HG02623 (cell line): Measurements from ENCODE around the gene ZNF134.

ENCODE experiments used
- ATAC-seq: cut with Tn5 transposase; IDR thresholded peaks from one replicate; pipeline ENCODE4 v1.9.1; 2021; ENCODE audit warnings: moderate library complexity; ENCODE audit not compliant: unreplicated experiment

ZNF134 gene

DNA sequence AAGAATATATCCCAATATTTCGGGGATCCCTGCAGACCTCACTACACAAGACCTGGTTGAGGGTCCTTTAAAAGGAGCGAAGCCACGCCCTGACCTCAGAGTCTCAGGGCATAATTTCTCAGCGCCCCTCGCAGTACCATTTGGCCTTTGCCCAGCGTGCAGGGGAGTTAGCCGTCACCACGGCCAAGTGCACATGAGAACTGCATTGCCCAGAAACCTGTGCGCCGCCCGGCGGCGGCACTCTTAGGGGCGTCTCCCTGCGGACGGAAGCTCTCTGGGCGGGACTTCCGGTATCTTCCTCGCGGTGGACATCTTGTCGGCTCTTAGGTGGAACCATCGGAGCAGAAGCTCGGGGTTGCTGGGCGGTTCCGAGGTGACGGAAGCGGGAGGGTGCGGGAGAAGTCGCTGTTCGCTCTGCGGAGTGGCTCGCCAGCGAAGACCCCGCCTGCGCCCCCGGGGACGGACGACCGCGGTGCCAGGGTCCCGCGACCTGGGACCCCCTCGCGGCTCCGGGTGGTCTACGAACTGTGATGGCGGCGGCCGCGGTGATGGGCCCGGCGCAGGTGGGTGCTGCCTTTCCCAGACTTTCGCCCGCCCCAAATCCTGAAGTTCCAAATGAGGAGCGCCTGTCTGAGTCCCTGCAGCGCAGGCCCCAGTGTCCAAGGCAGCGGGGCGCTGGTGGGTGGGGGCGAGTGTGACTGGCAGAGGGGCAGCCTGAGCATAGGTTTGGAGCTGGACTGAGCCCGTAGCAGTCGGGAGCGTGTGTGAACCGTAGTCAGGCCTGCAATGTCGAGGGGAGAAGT lies at the start of gene ZNF134:
Gene ZNF134, plus strand, starts transcription at position 302 of the 803 bp plus-strand sequence. CDS start 5,227 bp downstream, outside the sequence.
- ATAC-seq = peak; percentile 92

GRCh38 chr19:57566396-57567265 lies 47.4 kb upstream of the ZNF134 start:
- ATAC-seq = no peak

DNA sequence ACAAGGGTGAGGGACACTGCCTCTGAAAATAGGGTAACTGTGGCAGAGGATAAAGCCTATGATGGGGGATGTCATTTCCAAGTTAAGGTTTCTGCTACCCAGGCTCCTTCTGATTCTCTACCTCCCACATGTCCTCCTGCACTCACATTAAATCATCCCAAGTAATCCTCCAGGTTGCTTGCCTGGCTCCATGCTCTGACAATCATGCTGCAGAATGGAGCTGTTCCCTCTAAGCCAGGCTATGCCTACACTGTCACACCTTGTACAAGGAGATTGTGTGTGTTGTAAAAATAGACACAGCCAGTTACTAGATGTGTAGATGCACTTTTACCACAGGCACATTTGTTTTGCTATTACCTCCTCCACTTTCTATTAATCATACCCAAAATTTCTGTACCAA lies 43.3 kb upstream of the ZNF134 start:
- no peak for ATAC-seq

DNA sequence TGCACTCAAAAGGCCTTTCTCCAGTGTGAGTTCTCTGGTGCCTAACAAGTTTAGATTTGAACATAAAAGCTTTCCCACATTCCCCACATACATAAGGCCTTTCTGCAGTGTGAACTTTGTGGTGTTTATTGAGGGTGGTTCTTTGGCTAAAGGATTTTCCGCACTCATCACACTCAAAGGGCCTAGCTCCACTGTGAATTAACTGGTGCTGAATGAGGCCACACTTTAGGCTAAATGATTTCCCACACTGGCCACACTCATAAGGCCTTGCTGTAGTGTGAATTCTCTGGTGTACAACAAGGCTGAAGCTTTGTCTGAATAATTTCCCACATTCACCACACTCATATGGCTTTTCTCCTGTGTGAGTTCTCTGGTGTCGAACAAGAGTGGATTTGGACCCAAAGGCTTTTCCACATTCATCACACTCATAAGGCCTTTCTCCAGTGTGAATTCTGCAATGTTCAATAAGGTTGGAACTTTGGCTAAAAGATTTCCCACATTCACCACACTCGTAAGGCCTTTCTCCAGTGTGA lies 41.6 kb upstream of the ZNF134 start:
- no peak for ATAC-seq

GRCh38 chr19:57576661-57577060 lies 37.4 kb upstream of the ZNF134 start:
- no peak for ATAC-seq

- ATAC-seq = peak; percentile 93
These were observed 35.4 kb upstream of the ZNF134 start, which contains the start of gene ZNF416 for GRCh38 chr19:57578487-57579205. Gene ZNF416 (minus strand): TSS chr19:57578911. CDS start chr19:57578704, 207 bp downstream.

DNA sequence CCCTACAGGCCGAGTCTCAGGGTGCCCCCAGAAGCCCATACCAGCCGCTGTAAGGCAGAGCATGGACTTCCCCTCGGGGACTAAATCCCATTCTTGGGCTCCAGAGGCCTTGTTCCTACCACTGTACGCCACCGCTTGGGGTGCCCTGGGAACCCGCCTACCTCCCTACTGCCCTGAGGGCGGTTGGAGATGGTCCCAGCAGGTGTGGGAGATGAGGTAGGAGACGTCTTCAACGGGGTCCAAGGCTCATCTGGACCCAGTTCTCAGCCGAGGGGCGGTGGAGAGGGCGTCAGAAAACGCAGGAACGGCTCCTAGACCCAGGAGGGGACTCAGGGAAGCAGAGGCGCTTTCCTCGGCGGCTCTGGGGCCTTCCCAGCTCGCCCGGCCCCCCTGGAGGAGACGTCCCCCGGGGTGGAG lies 30.9 kb upstream of the ZNF134 start:
- ATAC-seq = no peak

DNA sequence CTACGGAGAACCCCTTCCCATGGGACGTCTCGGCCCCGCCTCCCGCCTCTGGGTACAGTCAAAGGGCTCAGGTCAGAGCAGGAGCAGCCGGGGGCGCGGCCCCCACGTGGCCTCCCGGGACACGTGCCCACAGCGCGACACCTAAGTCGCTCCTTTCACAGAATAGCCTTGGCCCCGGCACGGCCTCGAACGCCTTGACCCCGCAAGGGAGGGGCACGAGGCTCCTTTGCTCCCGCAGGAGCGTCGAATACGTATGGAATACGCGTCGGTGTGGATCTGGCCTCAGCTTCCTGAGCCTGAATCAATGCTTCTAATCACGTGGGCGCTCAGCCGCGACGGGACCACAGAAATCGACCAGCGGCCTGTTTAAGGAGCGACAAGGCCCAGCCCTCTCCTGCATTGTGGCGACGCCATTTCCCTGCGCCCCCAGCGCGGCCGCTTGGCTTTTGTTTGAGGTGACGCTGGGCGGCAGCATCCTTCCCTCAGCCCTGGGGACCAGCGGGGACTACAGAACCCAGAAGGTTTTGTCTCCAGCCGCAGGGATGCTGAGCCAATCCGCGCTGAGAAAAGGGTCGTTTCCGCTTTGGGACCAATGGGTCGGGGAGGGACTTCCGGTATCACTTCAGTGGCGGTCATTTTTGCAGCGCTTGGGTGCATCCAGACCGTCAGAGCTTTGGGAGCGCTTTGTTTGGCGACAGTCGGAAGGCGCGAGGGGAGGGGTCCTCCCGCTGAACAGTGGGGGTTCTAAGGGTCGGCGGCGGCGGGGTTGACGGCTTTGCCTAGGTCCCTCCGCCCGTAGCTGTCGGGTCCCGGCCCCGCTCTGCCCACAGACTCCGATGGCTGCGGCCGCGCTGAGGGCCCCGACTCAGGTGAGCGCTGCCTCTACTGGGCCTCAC lies 30.3 kb upstream of the ZNF134 start, which contains the start of gene ZIK1:
Gene ZIK1, plus strand, starts transcription at position 625 of the 896 bp plus-strand sequence. Its CDS starts 212 bp downstream, at position 837.
- ATAC-seq = peak; percentile 82

- no peak for ATAC-seq
These were observed 26.5 kb upstream of the ZNF134 start for GRCh38 chr19:57587529-57587928.

- no peak for ATAC-seq
These were observed 14.7 kb upstream of the ZNF134 start for GRCh38 chr19:57599377-57599760.

DNA sequence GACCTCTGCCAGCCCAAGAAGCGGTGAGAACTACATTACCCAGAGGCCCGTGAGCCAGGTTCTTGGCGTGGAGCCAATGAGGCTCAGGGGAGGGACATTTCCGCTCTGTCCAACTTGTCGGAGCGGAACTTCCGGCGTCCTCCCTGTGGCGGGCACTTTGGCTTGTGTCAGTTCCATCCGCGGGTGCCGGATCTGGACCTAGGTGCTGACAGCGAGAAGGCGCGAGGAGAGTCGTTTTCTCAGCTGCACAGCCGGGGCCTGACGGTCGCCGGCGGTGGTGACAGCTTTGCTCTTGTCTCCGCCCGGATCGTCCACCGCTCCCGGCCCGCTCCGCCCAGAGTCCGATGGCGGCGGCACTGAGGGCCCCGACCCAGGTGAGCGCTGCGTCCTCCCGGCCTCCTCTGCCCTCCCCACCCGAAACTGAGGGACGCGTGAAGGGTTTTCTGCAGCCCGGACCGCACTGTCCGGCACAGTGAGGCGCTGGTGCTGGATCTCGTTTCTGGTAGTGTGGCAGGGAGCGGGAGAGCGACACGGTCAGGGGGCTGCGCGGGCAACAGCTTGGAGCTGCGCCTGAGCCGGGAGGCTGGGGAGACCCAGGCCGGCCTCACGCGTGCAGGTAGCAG lies 14.2 kb upstream of the ZNF134 start, which contains the start of gene ZNF530:
Gene ZNF530, plus strand, starts transcription at position 125 of the 623 bp plus-strand sequence. CDS start 4,461 bp downstream, outside the sequence.
- ATAC-seq = peak; percentile 93

DNA sequence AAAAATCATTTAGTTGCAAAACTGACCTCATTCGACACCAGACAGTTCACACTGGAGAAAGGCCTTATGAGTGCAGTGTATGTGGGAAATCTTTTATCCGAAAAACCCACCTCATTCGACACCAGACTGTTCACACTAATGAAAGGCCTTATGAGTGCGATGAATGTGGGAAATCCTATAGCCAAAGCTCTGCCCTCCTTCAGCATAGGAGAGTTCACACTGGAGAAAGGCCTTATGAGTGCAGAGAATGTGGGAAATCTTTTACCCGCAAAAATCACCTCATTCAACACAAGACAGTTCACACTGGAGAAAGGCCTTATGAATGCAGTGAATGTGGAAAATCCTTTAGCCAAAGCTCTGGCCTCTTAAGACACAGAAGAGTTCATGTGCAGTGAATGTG lies 7.1 kb upstream of the ZNF134 start:
- no peak for ATAC-seq

- no peak for ATAC-seq
These were observed 2.9 kb upstream of the ZNF134 start for GRCh38 chr19:57611113-57611512.

DNA sequence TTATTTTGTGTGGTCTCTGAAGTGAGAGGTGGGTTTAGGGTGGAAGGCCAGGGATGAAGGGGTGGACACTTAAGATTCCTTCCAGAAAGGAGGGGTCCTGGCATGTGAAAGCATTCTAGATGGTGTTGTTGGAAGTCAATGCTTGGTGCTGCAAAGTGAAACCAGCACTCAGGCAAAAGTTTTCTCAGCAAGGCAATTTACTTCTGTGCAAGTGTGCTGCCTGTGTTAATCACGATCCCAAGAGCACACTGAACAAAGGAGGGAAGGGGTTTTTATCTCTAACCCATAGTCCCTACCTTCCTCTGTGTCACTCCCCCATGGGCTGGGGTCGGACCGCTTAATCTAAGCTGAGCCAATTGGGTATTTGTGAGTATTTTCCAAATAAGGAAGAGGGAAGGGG lies 1.3 kb downstream of the ZNF134 start:
- ATAC-seq = no peak

DNA sequence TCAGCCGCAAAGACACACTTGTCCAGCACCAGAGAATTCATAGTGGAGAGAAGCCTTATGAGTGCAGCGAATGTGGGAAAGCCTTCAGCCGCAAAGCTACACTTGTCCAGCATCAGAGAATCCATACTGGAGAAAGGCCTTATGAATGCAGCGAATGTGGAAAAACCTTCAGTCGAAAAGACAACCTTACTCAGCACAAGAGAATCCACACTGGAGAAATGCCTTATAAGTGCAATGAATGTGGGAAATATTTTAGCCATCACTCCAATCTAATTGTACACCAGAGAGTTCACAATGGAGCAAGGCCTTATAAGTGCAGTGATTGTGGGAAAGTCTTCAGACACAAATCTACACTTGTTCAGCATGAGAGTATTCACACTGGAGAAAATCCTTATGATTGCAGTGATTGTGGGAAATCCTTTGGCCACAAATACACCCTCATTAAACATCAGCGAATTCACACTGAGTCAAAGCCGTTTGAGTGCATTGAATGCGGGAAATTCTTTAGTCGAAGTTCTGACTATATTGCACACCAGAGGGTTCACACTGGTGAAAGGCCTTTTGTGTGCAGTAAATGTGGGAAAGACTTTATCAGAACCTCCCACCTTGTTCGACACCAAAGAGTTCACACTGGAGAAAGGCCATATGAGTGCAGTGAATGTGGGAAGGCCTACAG lies 6.8 kb downstream of the ZNF134 start:
- no peak for ATAC-seq

DNA sequence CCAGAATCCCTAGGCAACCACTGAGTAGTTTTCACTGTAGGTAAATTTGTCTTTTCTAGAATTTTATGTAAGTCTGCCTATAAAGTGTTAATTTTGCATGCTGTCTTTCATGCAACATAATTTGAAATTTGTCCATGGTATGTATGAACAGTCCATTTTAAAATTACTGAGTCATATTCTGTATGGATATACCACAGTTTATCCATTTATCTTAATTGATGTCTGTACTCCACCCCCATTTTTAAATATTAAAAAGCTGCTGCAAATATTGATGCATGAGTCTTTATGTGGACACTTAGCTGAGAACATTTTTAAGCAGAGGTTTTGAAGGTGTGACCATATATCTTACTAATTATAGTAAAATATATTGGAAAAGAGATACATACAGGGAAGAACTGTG lies 9.0 kb downstream of the ZNF134 start:
- no peak for ATAC-seq

GRCh38 chr19:57632987-57633831 lies 19.2 kb downstream of the ZNF134 start, which contains the start of gene ZNF211:
Gene ZNF211 (plus strand): TSS chr19:57633168. CDS start chr19:57633347, 179 bp downstream.
- peak; percentile 96 for ATAC-seq

GRCh38 chr19:57633832-57634131 lies 19.7 kb downstream of the ZNF134 start:
- ATAC-seq = no peak
